OCI-LY3 (cell line): ENCODE results near the gene LY6G6F.

ENCODE experiments used
- EZH2phosphoT487 ChIP-seq: fragments of 200-600 bp; shearing (Covaris generic); IDR thresholded peaks from 2 replicates; pipeline ENCODE4 v1.6.1; 2018; ENCODE audit warnings: antibody characterized with exemption, mixed run types, low read depth
- TF ChIP-seq, protein P1 (sequence below): fragments of 200-600, 300-600 bp; sonication (generic); IDR thresholded peaks from 2 replicates; pipeline ENCODE4 v1.5.1; 2014; ENCODE audit warnings: antibody characterized with exemption, low read length, low read depth

DNA sequence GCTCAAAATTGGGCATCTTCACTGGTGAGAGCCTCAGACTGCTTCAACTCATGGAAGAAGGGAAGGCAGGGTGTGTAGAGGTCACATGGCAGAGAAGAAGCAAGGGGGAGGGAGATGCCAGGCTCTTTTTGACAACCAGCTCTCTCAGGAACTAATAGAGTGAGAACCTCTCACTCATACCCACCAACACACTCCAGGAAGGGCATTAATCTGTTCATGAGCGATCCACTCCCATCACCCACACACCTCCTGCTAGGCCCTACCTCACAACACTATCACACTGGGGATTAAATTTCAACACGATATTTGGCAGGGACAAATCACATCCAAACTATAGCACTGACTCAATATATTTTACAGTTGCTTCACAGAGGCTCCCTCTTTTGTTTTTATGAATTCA, 35.1 kb downstream of the LY6G6F start:
- TF ChIP-seq, protein P1, sequence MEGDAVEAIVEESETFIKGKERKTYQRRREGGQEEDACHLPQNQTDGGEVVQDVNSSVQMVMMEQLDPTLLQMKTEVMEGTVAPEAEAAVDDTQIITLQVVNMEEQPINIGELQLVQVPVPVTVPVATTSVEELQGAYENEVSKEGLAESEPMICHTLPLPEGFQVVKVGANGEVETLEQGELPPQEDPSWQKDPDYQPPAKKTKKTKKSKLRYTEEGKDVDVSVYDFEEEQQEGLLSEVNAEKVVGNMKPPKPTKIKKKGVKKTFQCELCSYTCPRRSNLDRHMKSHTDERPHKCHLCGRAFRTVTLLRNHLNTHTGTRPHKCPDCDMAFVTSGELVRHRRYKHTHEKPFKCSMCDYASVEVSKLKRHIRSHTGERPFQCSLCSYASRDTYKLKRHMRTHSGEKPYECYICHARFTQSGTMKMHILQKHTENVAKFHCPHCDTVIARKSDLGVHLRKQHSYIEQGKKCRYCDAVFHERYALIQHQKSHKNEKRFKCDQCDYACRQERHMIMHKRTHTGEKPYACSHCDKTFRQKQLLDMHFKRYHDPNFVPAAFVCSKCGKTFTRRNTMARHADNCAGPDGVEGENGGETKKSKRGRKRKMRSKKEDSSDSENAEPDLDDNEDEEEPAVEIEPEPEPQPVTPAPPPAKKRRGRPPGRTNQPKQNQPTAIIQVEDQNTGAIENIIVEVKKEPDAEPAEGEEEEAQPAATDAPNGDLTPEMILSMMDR = no peak
- no peak for TF ChIP-seq EZH2phosphoT487
